ENCODE measurements around the gene MT1B.
A peak's percentile ranks its signal among the peaks of the same experiment; 100 is the strongest.
"Not testable (repeated sequence)": the region's sequence is repeated elsewhere in the genome, so short reads cannot be mapped to it uniquely, and the experiment has no call there.

The MT1B gene

GRCh38 chr16:56618138-56618537 is 33.5 kb upstream of the MT1B start:
- H3K9ac ChIP-seq (ENCODE audit: low read depth in 1 of 2, low read length in 2 of 2): no peak overlapping the region

GRCh38 chr16:56620339-56620897 is 31.3 kb upstream of the MT1B start:
- H3K36me3 ChIP-seq (ENCODE audit: control insufficient read depth in 1 of 2, insufficient read depth in 2 of 2, low read length in 2 of 2): no peaks in the 10 kb centered on the region
- no peak overlapping the region for H3K27ac ChIP-seq (ENCODE audit: low read depth, low read length)
- no peaks in the 10 kb centered on the region for H3K9me3 ChIP-seq (ENCODE audit: control insufficient read depth in 1 of 2, low read length in 2 of 2)
- no peaks in the 10 kb centered on the region for H3K27me3 ChIP-seq (ENCODE audit: control insufficient read depth in 1 of 2, insufficient read depth in 2 of 2, low read length in 2 of 2)
- no peak overlapping the region for H3K9ac ChIP-seq (ENCODE audit: low read depth in 1 of 2, low read length in 2 of 2)
- peaks cover 10 to 13% of the 10 kb centered on the region in 2 donors for H3K4me1 ChIP-seq (ENCODE audit: control insufficient read depth in 1 of 2, insufficient read depth in 2 of 2, low read length in 2 of 2)
- no peak overlapping the region for H3K4me3 ChIP-seq (ENCODE audit: low read depth in 1 of 2, low read length in 2 of 2)

More at GRCh38 chr16:56618138-56618537, 33.5 kb upstream of the MT1B start:
- Histone ChIP-seq H3K27me3 (ENCODE audit: control insufficient read depth in 1 of 2, insufficient read depth in 2 of 2, low read length in 2 of 2) (no peaks in the 10 kb centered on the region), H3K4me3 (ENCODE audit: low read depth in 1 of 2, low read length in 2 of 2) (peak overlapping the region in 1 of 2 donors; percentile 61), H3K4me1 (ENCODE audit: control insufficient read depth in 1 of 2, insufficient read depth in 2 of 2, low read length in 2 of 2) (peaks cover 10 to 13% of the 10 kb centered on the region in 2 donors), H3K36me3 (ENCODE audit: control insufficient read depth in 1 of 2, insufficient read depth in 2 of 2, low read length in 2 of 2) (no peaks in the 10 kb centered on the region), H3K9me3 (ENCODE audit: control insufficient read depth in 1 of 2, low read length in 2 of 2) (no peaks in the 10 kb centered on the region), H3K27ac (ENCODE audit: low read depth, low read length) (no peak overlapping the region)

GRCh38 chr16:56621665-56622445 is 29.8 kb upstream of the MT1B start:
- not testable (repeated sequence) for H3K4me3 ChIP-seq (ENCODE audit: low read depth in 1 of 2, low read length in 2 of 2); H3K27me3 ChIP-seq (ENCODE audit: control insufficient read depth in 1 of 2, insufficient read depth in 2 of 2, low read length in 2 of 2); H3K27ac ChIP-seq (ENCODE audit: low read depth, low read length); H3K36me3 ChIP-seq (ENCODE audit: control insufficient read depth in 1 of 2, insufficient read depth in 2 of 2, low read length in 2 of 2); H3K9ac ChIP-seq (ENCODE audit: low read depth in 1 of 2, low read length in 2 of 2); H3K9me3 ChIP-seq (ENCODE audit: control insufficient read depth in 1 of 2, low read length in 2 of 2)
- H3K4me1 ChIP-seq (ENCODE audit: control insufficient read depth in 1 of 2, insufficient read depth in 2 of 2, low read length in 2 of 2): peaks cover 12 to 14% of the 10 kb centered on the region in 2 donors

GRCh38 chr16:56623184-56623583 is 28.5 kb upstream of the MT1B start:
- not testable (repeated sequence) for H3K27ac ChIP-seq (ENCODE audit: low read depth, low read length); H3K9ac ChIP-seq (ENCODE audit: low read depth in 1 of 2, low read length in 2 of 2); H3K4me3 ChIP-seq (ENCODE audit: low read depth in 1 of 2, low read length in 2 of 2); H3K27me3 ChIP-seq (ENCODE audit: control insufficient read depth in 1 of 2, insufficient read depth in 2 of 2, low read length in 2 of 2); H3K4me1 ChIP-seq (ENCODE audit: control insufficient read depth in 1 of 2, insufficient read depth in 2 of 2, low read length in 2 of 2); H3K36me3 ChIP-seq (ENCODE audit: control insufficient read depth in 1 of 2, insufficient read depth in 2 of 2, low read length in 2 of 2); H3K9me3 ChIP-seq (ENCODE audit: control insufficient read depth in 1 of 2, low read length in 2 of 2)

- Histone ChIP-seq H3K9me3 (ENCODE audit: control insufficient read depth in 1 of 2, low read length in 2 of 2) (no peaks in the 10 kb centered on the region), H3K36me3 (ENCODE audit: control insufficient read depth in 1 of 2, insufficient read depth in 2 of 2, low read length in 2 of 2) (no peaks in the 10 kb centered on the region), H3K27me3 (ENCODE audit: control insufficient read depth in 1 of 2, insufficient read depth in 2 of 2, low read length in 2 of 2) (no peaks in the 10 kb centered on the region), H3K4me3 (ENCODE audit: low read depth in 1 of 2, low read length in 2 of 2) (no peak overlapping the region), H3K9ac (ENCODE audit: low read depth in 1 of 2, low read length in 2 of 2) (no peak overlapping the region), H3K4me1 (ENCODE audit: control insufficient read depth in 1 of 2, insufficient read depth in 2 of 2, low read length in 2 of 2) (peaks cover 0 to 5% of the 10 kb centered on the region in 2 donors), H3K27ac (ENCODE audit: low read depth, low read length) (no peak overlapping the region)
These were observed 28.0 kb upstream of the MT1B start for GRCh38 chr16:56623637-56624036.

- H3K27ac ChIP-seq (ENCODE audit: low read depth, low read length): peak within 1 kb of the TSS; percentile 86
- H3K36me3 ChIP-seq (ENCODE audit: control insufficient read depth in 1 of 2, insufficient read depth in 2 of 2, low read length in 2 of 2): no peaks in the 10 kb centered on the region
- peak within 1 kb of the TSS; percentile 85 to 96 for H3K9ac ChIP-seq (ENCODE audit: low read depth in 1 of 2, low read length in 2 of 2)
- H3K4me1 ChIP-seq (ENCODE audit: control insufficient read depth in 1 of 2, insufficient read depth in 2 of 2, low read length in 2 of 2): peaks cover 0 to 5% of the 10 kb centered on the region in 2 donors
- H3K4me3 ChIP-seq (ENCODE audit: low read depth in 1 of 2, low read length in 2 of 2): peak within 1 kb of the TSS; percentile 76 to 90
- no peaks in the 10 kb centered on the region for H3K9me3 ChIP-seq (ENCODE audit: control insufficient read depth in 1 of 2, low read length in 2 of 2)
- no peaks in the 10 kb centered on the region for H3K27me3 ChIP-seq (ENCODE audit: control insufficient read depth in 1 of 2, insufficient read depth in 2 of 2, low read length in 2 of 2)
These were observed 26.3 kb upstream of the MT1B start, which contains the start of gene MT1E for GRCh38 chr16:56625140-56625942. Gene MT1E (plus strand): TSS chr16:56625781. CDS start chr16:56625852, 71 bp downstream.

- Histone ChIP-seq H3K27me3 (ENCODE audit: control insufficient read depth in 1 of 2, insufficient read depth in 2 of 2, low read length in 2 of 2) (no peaks in the 10 kb centered on the region), H3K36me3 (ENCODE audit: control insufficient read depth in 1 of 2, insufficient read depth in 2 of 2, low read length in 2 of 2) (no peaks in the 10 kb centered on the region), H3K4me3 (ENCODE audit: low read depth in 1 of 2, low read length in 2 of 2) (peak overlapping the region; percentile 76 to 90), H3K9me3 (ENCODE audit: control insufficient read depth in 1 of 2, low read length in 2 of 2) (no peaks in the 10 kb centered on the region), H3K9ac (ENCODE audit: low read depth in 1 of 2, low read length in 2 of 2) (peak overlapping the region; percentile 85 to 96), H3K4me1 (ENCODE audit: control insufficient read depth in 1 of 2, insufficient read depth in 2 of 2, low read length in 2 of 2) (peaks cover 0 to 5% of the 10 kb centered on the region in 2 donors), H3K27ac (ENCODE audit: low read depth, low read length) (peak overlapping the region; percentile 86)
These were observed 25.6 kb upstream of the MT1B start for GRCh38 chr16:56625943-56626654.

GRCh38 chr16:56626685-56627084 is 25.0 kb upstream of the MT1B start:
- H3K4me1 ChIP-seq (ENCODE audit: control insufficient read depth in 1 of 2, insufficient read depth in 2 of 2, low read length in 2 of 2): peaks cover 0 to 5% of the 10 kb centered on the region in 2 donors
- peak overlapping the region; percentile 76 to 90 for H3K4me3 ChIP-seq (ENCODE audit: low read depth in 1 of 2, low read length in 2 of 2)
- H3K36me3 ChIP-seq (ENCODE audit: control insufficient read depth in 1 of 2, insufficient read depth in 2 of 2, low read length in 2 of 2): no peaks in the 10 kb centered on the region
- H3K9me3 ChIP-seq (ENCODE audit: control insufficient read depth in 1 of 2, low read length in 2 of 2): no peaks in the 10 kb centered on the region
- peak overlapping the region; percentile 86 for H3K27ac ChIP-seq (ENCODE audit: low read depth, low read length)
- peak overlapping the region; percentile 85 to 96 for H3K9ac ChIP-seq (ENCODE audit: low read depth in 1 of 2, low read length in 2 of 2)
- no peaks in the 10 kb centered on the region for H3K27me3 ChIP-seq (ENCODE audit: control insufficient read depth in 1 of 2, insufficient read depth in 2 of 2, low read length in 2 of 2)

GRCh38 chr16:56628486-56629350 is 23.0 kb upstream of the MT1B start:
- Histone ChIP-seq H3K36me3 (ENCODE audit: control insufficient read depth in 1 of 2, insufficient read depth in 2 of 2, low read length in 2 of 2) (no peaks in the 10 kb centered on the region), H3K4me3 (ENCODE audit: low read depth in 1 of 2, low read length in 2 of 2) (no peak overlapping the region), H3K4me1 (ENCODE audit: control insufficient read depth in 1 of 2, insufficient read depth in 2 of 2, low read length in 2 of 2) (peaks cover 0 to 17% of the 10 kb centered on the region in 2 donors), H3K27me3 (ENCODE audit: control insufficient read depth in 1 of 2, insufficient read depth in 2 of 2, low read length in 2 of 2) (peaks cover 0 to 7% of the 10 kb centered on the region in 2 donors), H3K27ac (ENCODE audit: low read depth, low read length) (no peak overlapping the region), H3K9me3 (ENCODE audit: control insufficient read depth in 1 of 2, low read length in 2 of 2) (no peaks in the 10 kb centered on the region), H3K9ac (ENCODE audit: low read depth in 1 of 2, low read length in 2 of 2) (no peak overlapping the region)

All from duodenal mucosa (tissue), 2 donors.